HFFc6 (cell line): ENCODE results near the gene CKAP5. TPM values are rescaled to one million over a fixed set of nuclear protein-coding genes. Genes with fewer than 3 reads are reported as not detected.

Experiments used
- DNase-seq: peaks from one replicate; pipeline ENCODE4 v3.0.0-alpha.2; 2018
- H3K27ac Mint-ChIP-seq: 2 replicates; pipeline ENCODE4 v1.8.0; 2020; ENCODE audit warnings: mild to moderate bottlenecking, mixed read lengths
- H3K27me3 Mint-ChIP-seq: 2 replicates; pipeline ENCODE4 v1.8.0; 2021; ENCODE audit warnings: mild to moderate bottlenecking, moderate library complexity, mixed read lengths; ENCODE audit not compliant: insufficient read depth
- H3K36me3 Mint-ChIP-seq: 2 replicates; pipeline ENCODE4 v1.8.0; 2021; ENCODE audit warnings: low read depth, mixed read lengths
- H3K4me1 Mint-ChIP-seq: 2 replicates; pipeline ENCODE4 v1.8.0; 2020; ENCODE audit warnings: low read depth, mixed read lengths
- H3K4me3 Mint-ChIP-seq: 2 replicates; pipeline ENCODE4 v1.8.0; 2020; ENCODE audit warnings: mild to moderate bottlenecking, moderate library complexity, mixed read lengths
- H3K9me3 Mint-ChIP-seq: 2 replicates; pipeline ENCODE4 v1.8.0; 2020; ENCODE audit warnings: mild to moderate bottlenecking, mixed read lengths
- CTCF ChIP-seq: fragments of 200-600 bp; sonication (generic); IDR thresholded peaks from 2 replicates; pipeline ENCODE4 v1.5.0; 2021; ENCODE audit warnings: antibody characterized with exemption, mild to moderate bottlenecking
- total RNA-seq, 6 experiments: library from RNA; stranded (reverse); fragmentation: NEBNext Ultra II Directional; extraction: Animal tissue kit (Norgen Biotek cat#: 25700); gene quantifications; 2 replicates in 1 of 6; 3 replicates in 5 of 6; pipeline ENCODE4 v1.2.3, GENCODE V29; 2021

Gene CKAP5
- total RNA-seq, 6 experiments from 2014 or later: 87.8 to 125 (median 116) TPM

- no peak overlapping the region for H3K4me3 Mint-ChIP-seq
- peaks cover 13% of the 10 kb centered on the region for H3K36me3 Mint-ChIP-seq
- H3K27me3 Mint-ChIP-seq: peaks cover 2% of the 10 kb centered on the region
- no peak for DNase-seq
- TF ChIP-seq CTCF: no peak
- H3K4me1 Mint-ChIP-seq: peaks cover 43% of the 10 kb centered on the region
- H3K27ac Mint-ChIP-seq: no peak overlapping the region; the same call in 1 of the 2 replicates
- no peaks in the 10 kb centered on the region for H3K9me3 Mint-ChIP-seq
These were observed 6.0 kb downstream of the CKAP5 start for GRCh38 chr11:46840116-46840515.

- H3K9me3 Mint-ChIP-seq: no peaks in the 10 kb centered on the region
- H3K4me3 Mint-ChIP-seq: no peak overlapping the region
- no peak for DNase-seq
- H3K27ac Mint-ChIP-seq: no peak overlapping the region
- peaks cover 7% of the 10 kb centered on the region for H3K36me3 Mint-ChIP-seq
- peaks cover 2% of the 10 kb centered on the region for H3K27me3 Mint-ChIP-seq
- no peak for TF ChIP-seq CTCF
- peaks cover 30% of the 10 kb centered on the region for H3K4me1 Mint-ChIP-seq
These were observed 7.6 kb downstream of the CKAP5 start for GRCh38 chr11:46838501-46838900.

- Mint-ChIP-seq H3K36me3 (peaks cover 7% of the 10 kb centered on the region; the same call in 1 of the 2 replicates), H3K9me3 (no peaks in the 10 kb centered on the region), H3K4me1 (peaks cover 29% of the 10 kb centered on the region), H3K27ac (no peak overlapping the region), H3K27me3 (no peaks in the 10 kb centered on the region; the same call in 1 of the 2 replicates), H3K4me3 (no peak overlapping the region)
- DNase-seq: no peak
- TF ChIP-seq CTCF: no peak
These were observed 8.2 kb downstream of the CKAP5 start for GRCh38 chr11:46837860-46838259.

GRCh38 chr11:46836870-46837269 lies 9.2 kb downstream of the CKAP5 start:
- Mint-ChIP-seq H3K27me3 (no peaks in the 10 kb centered on the region; the same call in 1 of the 2 replicates), H3K4me3 (no peak overlapping the region), H3K36me3 (peaks cover under 1% of the 10 kb centered on the region; the same call in 1 of the 2 replicates), H3K4me1 (peaks cover 29% of the 10 kb centered on the region), H3K27ac (no peak overlapping the region), H3K9me3 (no peaks in the 10 kb centered on the region)
- DNase-seq: no peak
- TF ChIP-seq CTCF: no peak

- no peak for DNase-seq
- H3K36me3 Mint-ChIP-seq: peaks cover under 1% of the 10 kb centered on the region; the same call in 1 of the 2 replicates
- H3K4me1 Mint-ChIP-seq: peaks cover 26% of the 10 kb centered on the region
- H3K4me3 Mint-ChIP-seq: no peak overlapping the region
- H3K27me3 Mint-ChIP-seq: no peaks in the 10 kb centered on the region; the same call in 1 of the 2 replicates
- no peaks in the 10 kb centered on the region for H3K9me3 Mint-ChIP-seq
- TF ChIP-seq CTCF: no peak
- H3K27ac Mint-ChIP-seq: no peak overlapping the region
These were observed 9.6 kb downstream of the CKAP5 start for GRCh38 chr11:46836431-46836830.

GRCh38 chr11:46835897-46836296 lies 10.2 kb downstream of the CKAP5 start:
- no peak overlapping the region for H3K4me3 Mint-ChIP-seq
- no peaks in the 10 kb centered on the region; the same call in 1 of the 2 replicates for H3K27me3 Mint-ChIP-seq
- peaks cover 25% of the 10 kb centered on the region for H3K4me1 Mint-ChIP-seq
- TF ChIP-seq CTCF: no peak
- H3K27ac Mint-ChIP-seq: no peak overlapping the region
- no peaks in the 10 kb centered on the region for H3K9me3 Mint-ChIP-seq
- H3K36me3 Mint-ChIP-seq: peaks cover 4% of the 10 kb centered on the region; the same call in 1 of the 2 replicates
- DNase-seq: no peak
